GM23338 (cell line): Measurements from ENCODE around the gene SYNE1. TPM values are rescaled to one million over a fixed set of nuclear protein-coding genes. Genes with fewer than 3 reads are reported as not detected.

Experiments
- ATAC-seq: fragments of 200-7000 bp; cut with Tn5 transposase; 3 replicates; pipeline ENCODE4 v1.9.1; 2020
- DNase-seq: peaks from one replicate; pipeline ENCODE4 v3.0.0-alpha.2; 2015; ENCODE audit warnings: low spot score
- H2AFZ ChIP-seq: fragments of 200-600 bp; sonication (generic); 2 replicates; pipeline ENCODE4 v1.8.0; 2016; ENCODE audit warnings: antibody characterized with exemption, mild to moderate bottlenecking, moderate library complexity
- H3F3A ChIP-seq: fragments of 200-600 bp; sonication (generic); replicated peaks from 2 replicates; pipeline ENCODE4 v1.8.0; 2017; ENCODE audit warnings: antibody characterized with exemption, mixed run types, low read depth
- H3K27ac ChIP-seq: fragments of 200-600 bp; sonication (generic); 2 replicates; pipeline ENCODE4 v1.6.1; 2016; ENCODE audit warnings: low read depth
- H3K27me3 ChIP-seq: fragments of 200-600 bp; sonication (generic); 2 replicates; pipeline ENCODE4 v1.8.0; 2016; ENCODE audit warnings: mild to moderate bottlenecking, mixed run types, moderate library complexity; ENCODE audit not compliant: insufficient read depth
- H3K36me3 ChIP-seq: fragments of 200-600 bp; sonication (generic); 2 replicates; pipeline ENCODE4 v1.8.0; 2016; ENCODE audit warnings: mild to moderate bottlenecking; ENCODE audit not compliant: insufficient read depth
- H3K4me1 ChIP-seq: fragments of 200-600 bp; sonication (generic); 2 replicates; pipeline ENCODE4 v1.8.0; 2016; ENCODE audit warnings: mild to moderate bottlenecking, moderate library complexity; ENCODE audit not compliant: insufficient read depth
- H3K4me2 ChIP-seq: fragments of 200-600 bp; sonication (generic); 2 replicates; pipeline ENCODE4 v1.7.1; 2017; ENCODE audit warnings: mixed run types
- H3K4me3 ChIP-seq: fragments of 200-600 bp; sonication (generic); 2 replicates; pipeline ENCODE4 v1.6.1; 2016; ENCODE audit warnings: mixed run types
- H3K79me2 ChIP-seq: fragments of 200-600 bp; sonication (generic); replicated peaks from 2 replicates; pipeline ENCODE4 v1.8.0; 2017; ENCODE audit warnings: mild to moderate bottlenecking; ENCODE audit not compliant: insufficient read depth
- H3K9me2 ChIP-seq: fragments of 200-600 bp; sonication (generic); 2 replicates; pipeline ENCODE4 v1.8.0; 2017; ENCODE audit not compliant: insufficient read depth
- H4K20me1 ChIP-seq: fragments of 200-600 bp; sonication (generic); replicated peaks from 2 replicates; pipeline ENCODE4 v1.8.0; 2017; ENCODE audit warnings: mild to moderate bottlenecking; ENCODE audit not compliant: insufficient read depth
- H3K27ac Mint-ChIP-seq: 2 replicates; pipeline ENCODE4 v1.8.0; 2020; ENCODE audit warnings: inconsistent platforms, mild to moderate bottlenecking, moderate library complexity, mixed read lengths
- H3K27me3 Mint-ChIP-seq: 3 replicates; pipeline ENCODE4 v1.8.0; 2022; ENCODE audit warnings: low read depth, mild to moderate bottlenecking, moderate library complexity, mixed read lengths, inconsistent platforms; ENCODE audit not compliant: insufficient read depth, poor library complexity
- H3K36me3 Mint-ChIP-seq: 3 replicates; pipeline ENCODE4 v1.8.0; 2021; ENCODE audit warnings: low read depth, mild to moderate bottlenecking, inconsistent platforms, moderate library complexity, mixed read lengths
- H3K4me1 Mint-ChIP-seq: 3 replicates; pipeline ENCODE4 v1.8.0; 2020; ENCODE audit warnings: mild to moderate bottlenecking, inconsistent platforms, mixed read lengths
- H3K4me3 Mint-ChIP-seq: 3 replicates; pipeline ENCODE4 v1.8.0; 2021; ENCODE audit warnings: moderate library complexity, mild to moderate bottlenecking, inconsistent platforms, mixed read lengths
- H3K9me3 Mint-ChIP-seq: 3 replicates; pipeline ENCODE4 v1.8.0; 2020; ENCODE audit warnings: moderate library complexity, mild to moderate bottlenecking, inconsistent platforms, mixed read lengths
- CREB1 ChIP-seq: fragments of 250-450 bp; sonication (Bioruptor Pico); IDR thresholded peaks from 2 replicates; pipeline ENCODE4 v1.5.0; 2020; ENCODE audit warnings: low read depth, mild to moderate bottlenecking, moderate library complexity
- CTCF ChIP-seq, 2 experiments: fragments of 200-600 bp in 1 of 2; sonication (generic) in 1 of 2; conservative IDR thresholded peaks; 2 replicates each; pipeline versions ENCODE4 v1.5.1 to v1.6.1; 2016 to 2017; ENCODE audit warnings: antibody characterized with exemption in 2 of 2, low read depth in 2 of 2, mild to moderate bottlenecking in 2 of 2, moderate library complexity in 1 of 2
- ETS1 ChIP-seq: IDR thresholded peaks from 2 replicates; pipeline ENCODE4 v1.6.1; 2016; ENCODE audit warnings: antibody characterized with exemption
- EZH2 ChIP-seq: fragments of 200-600 bp; sonication (generic); IDR thresholded peaks from one replicate; pipeline ENCODE4 v1.8.0; 2017; ENCODE audit warnings: antibody characterized with exemption, mild to moderate bottlenecking, low read depth; ENCODE audit not compliant: unreplicated experiment
- EZH2phosphoT487 ChIP-seq: fragments of 200-600 bp; sonication (generic); IDR thresholded peaks from one replicate; pipeline ENCODE4 v1.8.1; 2018; ENCODE audit warnings: antibody characterized with exemption; ENCODE audit not compliant: unreplicated experiment
- JUNB ChIP-seq: IDR thresholded peaks from one replicate; pipeline ENCODE4 v1.6.1; 2016; ENCODE audit warnings: antibody characterized with exemption; ENCODE audit not compliant: unreplicated experiment
- NANOG ChIP-seq: IDR thresholded peaks from 2 replicates; pipeline ENCODE4 v1.6.1; 2016; ENCODE audit warnings: antibody characterized with exemption, borderline replicate concordance
- POLR2AphosphoS5 ChIP-seq: IDR thresholded peaks from 2 replicates; pipeline ENCODE4 v1.6.1; 2016; ENCODE audit warnings: antibody characterized with exemption, low read depth
- REST ChIP-seq: IDR thresholded peaks from one replicate; pipeline ENCODE4 v1.6.1; 2018; ENCODE audit warnings: antibody characterized with exemption; ENCODE audit not compliant: unreplicated experiment
- STAT1 ChIP-seq: IDR thresholded peaks from one replicate; pipeline ENCODE4 v1.6.1; 2016; ENCODE audit warnings: antibody characterized with exemption; ENCODE audit not compliant: unreplicated experiment
- ZNF114 ChIP-seq: fragments of 250-450 bp; sonication (Bioruptor Pico); IDR thresholded peaks from 2 replicates; pipeline ENCODE4 v1.5.0; 2020; ENCODE audit warnings: mild to moderate bottlenecking, moderate library complexity
- ZNF331 ChIP-seq: fragments of 250-450 bp; sonication (Bioruptor Pico); IDR thresholded peaks from 2 replicates; pipeline ENCODE4 v1.5.0; 2020; ENCODE audit warnings: low read depth, mild to moderate bottlenecking, moderate library complexity
- ZNF462 ChIP-seq: fragments of 250-450 bp; sonication (Bioruptor Pico); IDR thresholded peaks from 2 replicates; pipeline ENCODE4 v1.5.0; 2020; ENCODE audit warnings: mild to moderate bottlenecking, moderate library complexity
- polyA plus RNA-seq: library from polyadenylated mRNA; unstranded; fragments of >200 nt; fragmentation: Nextera tagmentation; extraction: Ambion mirVana; gene quantifications from 2 replicates; pipeline ENCODE4 v1.2.1, GENCODE V29; 2016
- total RNA-seq: library from RNA; depleted of rRNA; stranded (reverse); fragments of >200 nt; shearing (Covaris generic); gene quantifications from 2 replicates; pipeline ENCODE4 v1.2.3, GENCODE V29; 2014

SYNE1 gene
- total and polyA plus RNA-seq, 2 experiments from 2014 or later = 3.9 to 13.6 TPM

GRCh38 chr6:152387091-152387490, 250.1 kb downstream of the SYNE1 start:
- ATAC-seq (no peak), DNase-seq (no peak)
- no peaks in the 10 kb centered on the region for H3F3A ChIP-seq
- Mint-ChIP-seq H3K27me3 (peaks cover 4% of the 10 kb centered on the region), H3K27ac (no peak overlapping the region), H3K4me3 (no peak overlapping the region), H3K9me3 (no peaks in the 10 kb centered on the region), H3K4me1 (peaks cover 6% of the 10 kb centered on the region), H3K36me3 (no peaks in the 10 kb centered on the region)
- no peak for TF ChIP-seq ZNF331 (CRISPR knock-in tag)
- no peak for TF ChIP-seq JUNB
- no peak for TF ChIP-seq ZNF462 (CRISPR knock-in tag)
- no peak for TF ChIP-seq STAT1
- TF ChIP-seq CTCF (conservative IDR thresholded peaks at IDR 0.05; ENCODE audit: low read depth in 2 of 2) = no peak
- no peak for TF ChIP-seq ZNF114 (CRISPR knock-in tag)
- no peak for TF ChIP-seq POLR2AphosphoS5
- no peak for TF ChIP-seq REST
- TF ChIP-seq NANOG = no peak
- TF ChIP-seq ETS1 = no peak
- no peak for TF ChIP-seq EZH2phosphoT487
- no peak for TF ChIP-seq CREB1 (CRISPR knock-in tag)
- no peak for TF ChIP-seq EZH2
- H4K20me1 ChIP-seq = no peaks in the 10 kb centered on the region
- no peak overlapping the region for H3K27ac ChIP-seq
- no peaks in the 10 kb centered on the region for H3K4me1 ChIP-seq
- no peaks in the 10 kb centered on the region for H3K36me3 ChIP-seq
- no peak overlapping the region for H3K4me2 ChIP-seq
- no peaks in the 10 kb centered on the region for H3K9me2 ChIP-seq
- H2AFZ ChIP-seq = no peak overlapping the region
- no peaks in the 10 kb centered on the region for H3K79me2 ChIP-seq
- H3K27me3 ChIP-seq = no peaks in the 10 kb centered on the region
- no peak overlapping the region for H3K4me3 ChIP-seq
